Measurements from ENCODE around the gene BNC1. TPM values are rescaled to one million over a fixed set of nuclear protein-coding genes. Genes with fewer than 3 reads are reported as not detected.
A peak's percentile ranks its signal among the peaks of the same experiment; 100 is the strongest.

Gene BNC1
- total RNA-seq, result 1 to 10 TPM in 1 of 2 donors, under 1 TPM in 1; 0.49 to 1.2 TPM

- DNase-seq (ENCODE audit: low spot score) (no peak), ATAC-seq (ENCODE audit: insufficient number of reproducible peaks, low FRiP score, low read depth) (no peak)
- H3K9me3 ChIP-seq, result no peaks in the 10 kb centered on the region
- H3K4me1 ChIP-seq (ENCODE audit: control insufficient read depth in 1 of 2, low read depth in 2 of 2), result peaks cover 7 to 9% of the 10 kb centered on the region in 2 donors
- no peaks in the 10 kb centered on the region for H3K36me3 ChIP-seq
- peak within 1 kb of the TSS; percentile 67 for H3K4me3 ChIP-seq
- TF ChIP-seq CTCF (IDR thresholded peaks at IDR 0.05), result no peak
- peaks cover 18% of the 10 kb centered on the region for H3K27me3 ChIP-seq (replicated peaks; ENCODE audit: insufficient read depth)
- no peak within 1 kb of the TSS for H3K27ac ChIP-seq
These were observed at the start of gene BNC1 for GRCh38 chr15:83284559-83285283. TSS of gene BNC1 (minus strand) at chr15:83284664. CDS start at chr15:83284628, 36 bp downstream.

- no peak for ATAC-seq (ENCODE audit: insufficient number of reproducible peaks, low FRiP score, low read depth)
- Histone ChIP-seq H3K9me3 (no peaks in the 10 kb centered on the region), H3K4me3 (no peak overlapping the region), H3K4me1 (ENCODE audit: control insufficient read depth in 1 of 2, low read depth in 2 of 2) (no peaks in the 10 kb centered on the region), H3K36me3 (no peaks in the 10 kb centered on the region), H3K27me3 (replicated peaks; ENCODE audit: insufficient read depth) (no peaks in the 10 kb centered on the region), H3K27ac (no peak overlapping the region)
- DNase-seq (ENCODE audit: low spot score), result no peak
- no peak for TF ChIP-seq CTCF (IDR thresholded peaks at IDR 0.05)
These were observed 42.6 kb upstream of the BNC1 start for GRCh38 chr15:83327041-83327440.

DNA sequence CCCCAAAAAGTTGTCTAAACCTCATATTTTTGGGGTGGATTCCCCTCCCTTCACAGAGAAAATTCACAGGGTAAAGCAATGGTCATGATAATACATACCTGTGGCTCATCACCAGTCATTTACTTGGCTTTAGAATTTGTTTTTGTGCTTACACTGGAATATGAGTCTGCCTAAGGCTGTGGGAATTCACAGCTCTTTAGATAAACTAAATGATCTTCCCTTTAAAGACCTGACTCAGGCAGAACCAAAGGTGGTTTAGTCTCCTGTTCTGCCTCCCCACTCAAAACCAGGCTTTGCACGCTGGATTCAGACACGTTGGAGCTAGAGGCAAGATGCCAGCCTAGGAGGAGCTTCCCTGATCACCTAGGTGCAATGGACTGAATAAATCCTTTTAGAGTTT, 40.3 kb upstream of the BNC1 start:
- ATAC-seq (ENCODE audit: insufficient number of reproducible peaks, low FRiP score, low read depth) (no peak), DNase-seq (ENCODE audit: low spot score) (no peak)
- no peaks in the 10 kb centered on the region for H3K9me3 ChIP-seq
- no peak overlapping the region for H3K27ac ChIP-seq
- H3K4me1 ChIP-seq (ENCODE audit: control insufficient read depth in 1 of 2, low read depth in 2 of 2), result no peaks in the 10 kb centered on the region
- no peaks in the 10 kb centered on the region for H3K36me3 ChIP-seq
- TF ChIP-seq CTCF (IDR thresholded peaks at IDR 0.05), result no peak
- H3K27me3 ChIP-seq (replicated peaks; ENCODE audit: insufficient read depth), result no peaks in the 10 kb centered on the region
- no peak overlapping the region for H3K4me3 ChIP-seq

DNA sequence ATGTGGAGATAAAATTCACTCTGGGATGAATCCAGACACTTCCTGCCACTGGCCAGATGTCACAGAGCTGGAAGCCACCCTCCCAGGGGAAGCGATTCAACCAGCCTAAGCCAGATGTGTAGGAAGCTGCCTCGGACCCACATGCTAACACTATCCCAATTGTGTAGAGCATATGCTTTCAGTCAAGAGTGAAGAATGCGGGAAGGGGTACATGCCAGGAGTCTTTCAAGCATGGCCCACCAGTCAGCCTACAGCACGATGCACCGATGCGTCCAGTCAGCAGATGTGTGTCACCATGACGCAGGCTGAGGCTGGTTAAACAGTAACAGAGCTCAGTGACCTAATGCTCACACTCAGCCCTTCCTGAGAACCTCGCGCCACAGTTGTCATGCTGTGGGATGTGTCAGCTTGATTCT, 38.8 kb upstream of the BNC1 start:
- no peak for DNase-seq (ENCODE audit: low spot score)
- TF ChIP-seq CTCF (IDR thresholded peaks at IDR 0.05), result no peak
- Histone ChIP-seq H3K4me3 (no peak overlapping the region), H3K36me3 (no peaks in the 10 kb centered on the region), H3K27me3 (replicated peaks; ENCODE audit: insufficient read depth) (no peaks in the 10 kb centered on the region), H3K4me1 (ENCODE audit: control insufficient read depth in 1 of 2, low read depth in 2 of 2) (no peaks in the 10 kb centered on the region), H3K27ac (no peak overlapping the region), H3K9me3 (no peaks in the 10 kb centered on the region)
- ATAC-seq (ENCODE audit: insufficient number of reproducible peaks, low FRiP score, low read depth), result no peak

DNA sequence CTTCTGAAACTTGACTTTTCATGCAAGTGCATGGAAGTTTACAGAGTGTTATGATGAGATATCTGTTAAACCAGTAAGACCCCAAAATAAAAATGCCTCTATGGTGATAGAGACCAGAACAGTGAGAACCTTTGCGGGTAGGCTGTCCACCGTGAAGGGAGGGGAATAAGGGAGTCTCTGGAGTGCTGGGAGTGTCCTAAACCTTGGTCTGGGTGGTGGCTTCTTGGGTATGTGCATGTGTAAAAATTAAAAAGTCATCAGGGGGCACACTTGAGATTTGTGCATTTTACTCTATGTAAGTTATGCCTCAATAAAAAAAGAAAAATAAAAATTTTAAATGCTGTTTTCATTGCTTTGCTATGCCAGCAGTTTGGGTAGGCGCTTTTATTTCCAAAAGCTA, 38.2 kb upstream of the BNC1 start:
- DNase-seq (ENCODE audit: low spot score) (no peak), ATAC-seq (ENCODE audit: insufficient number of reproducible peaks, low FRiP score, low read depth) (no peak)
- H3K27me3 ChIP-seq (replicated peaks; ENCODE audit: insufficient read depth), result no peaks in the 10 kb centered on the region
- H3K4me3 ChIP-seq, result no peak overlapping the region
- TF ChIP-seq CTCF (IDR thresholded peaks at IDR 0.05), result no peak
- no peaks in the 10 kb centered on the region for H3K4me1 ChIP-seq (ENCODE audit: control insufficient read depth in 1 of 2, low read depth in 2 of 2)
- no peaks in the 10 kb centered on the region for H3K36me3 ChIP-seq
- no peaks in the 10 kb centered on the region for H3K9me3 ChIP-seq
- no peak overlapping the region for H3K27ac ChIP-seq
